ENCODE results near the gene MTM1.

- no peak for TF ChIP-seq POLR2A (IDR thresholded peaks at IDR 0.05)
- TF ChIP-seq, protein P1, sequence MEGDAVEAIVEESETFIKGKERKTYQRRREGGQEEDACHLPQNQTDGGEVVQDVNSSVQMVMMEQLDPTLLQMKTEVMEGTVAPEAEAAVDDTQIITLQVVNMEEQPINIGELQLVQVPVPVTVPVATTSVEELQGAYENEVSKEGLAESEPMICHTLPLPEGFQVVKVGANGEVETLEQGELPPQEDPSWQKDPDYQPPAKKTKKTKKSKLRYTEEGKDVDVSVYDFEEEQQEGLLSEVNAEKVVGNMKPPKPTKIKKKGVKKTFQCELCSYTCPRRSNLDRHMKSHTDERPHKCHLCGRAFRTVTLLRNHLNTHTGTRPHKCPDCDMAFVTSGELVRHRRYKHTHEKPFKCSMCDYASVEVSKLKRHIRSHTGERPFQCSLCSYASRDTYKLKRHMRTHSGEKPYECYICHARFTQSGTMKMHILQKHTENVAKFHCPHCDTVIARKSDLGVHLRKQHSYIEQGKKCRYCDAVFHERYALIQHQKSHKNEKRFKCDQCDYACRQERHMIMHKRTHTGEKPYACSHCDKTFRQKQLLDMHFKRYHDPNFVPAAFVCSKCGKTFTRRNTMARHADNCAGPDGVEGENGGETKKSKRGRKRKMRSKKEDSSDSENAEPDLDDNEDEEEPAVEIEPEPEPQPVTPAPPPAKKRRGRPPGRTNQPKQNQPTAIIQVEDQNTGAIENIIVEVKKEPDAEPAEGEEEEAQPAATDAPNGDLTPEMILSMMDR (IDR thresholded peaks at IDR 0.05): no peak
Observed at GRCh38 chrX:150607201-150607600, 38.8 kb downstream of the MTM1 start.
